Adrenal gland (tissue), 12 donors: ENCODE measurements around the gene TPRN. TPM values are rescaled to one million over a fixed set of nuclear protein-coding genes. Genes with fewer than 3 reads are reported as not detected.

ENCODE experiments used
- DNase-seq, 7 donors: peaks; one replicate each; pipeline ENCODE4 v3.0.0-alpha.2; 2019 to 2020
- H3K27ac ChIP-seq, 5 donors: fragments of 200-600 bp; sonication (generic) in 4 of 5; 1 replicate in 3 of 5; 2 replicates in 2 of 5; pipeline versions ENCODE4 v1.5.1 to v1.8.0; 2016 to 2020; ENCODE audit warnings: mild to moderate bottlenecking in 1 of 5
- H3K27me3 ChIP-seq: fragments of 200-600 bp; 2 replicates; pipeline ENCODE4 v1.8.0; 2021
- H3K36me3 ChIP-seq, 2 donors: fragments of 200-600 bp; replicated peaks in 1 of 2; 1 replicate in 1 of 2; 2 replicates in 1 of 2; pipeline versions ENCODE4 v1.5.1 to v1.8.0; 2018 to 2022
- H3K4me1 ChIP-seq, 2 donors: fragments of 200-600 bp; replicated peaks in 1 of 2; 1 replicate in 1 of 2; 2 replicates in 1 of 2; pipeline versions ENCODE4 v1.5.1 to v1.8.0; 2018 to 2021
- H3K4me3 ChIP-seq, 4 donors: fragments of 200-600 bp; sonication (generic) in 3 of 4; one replicate each; pipeline ENCODE4 v1.5.1; 2016 to 2018
- H3K9me3 ChIP-seq, 3 donors: fragments of 200-600 bp; sonication (generic) in 1 of 3; replicated peaks in 1 of 3; 1 replicate in 2 of 3; 2 replicates in 1 of 3; pipeline versions ENCODE4 v1.5.1 to v1.8.0; 2016 to 2021
- CTCF ChIP-seq, 6 experiments: fragments of 450-650 bp in 4 of 6; fragments of 200-600 bp in 2 of 6; sonication (generic) in 1 of 6; IDR thresholded peaks; 1 replicate in 5 of 6; 2 replicates in 1 of 6; pipeline versions ENCODE4 v1.5.1 to v1.8.0; 2016 to 2021; ENCODE audit warnings: antibody characterized with exemption in 6 of 6, mild to moderate bottlenecking in 2 of 6, moderate library complexity in 1 of 6
- POLR2A ChIP-seq, 2 donors: fragments of 450-650 bp; IDR thresholded peaks; one replicate each; pipeline ENCODE4 v1.6.1; 2017; ENCODE audit warnings: antibody characterized with exemption in 2 of 2, mild to moderate bottlenecking in 2 of 2, moderate library complexity in 1 of 2
- WGBS, 4 donors: extraction: QIAGEN DNeasy Blood & Tissue Kit in 2 of 4; methylation state at CpG; one replicate each; pipeline versions ENCODE4 v1.1.5 to v1.1.7; 2013 to 2017; 5-methylcytosine and 5-hydroxymethylcytosine counted together
- intact Hi-C, 2 donors: fragments of 100-400 bp; cut with DNase I; formaldehyde crosslinking; loops; one replicate each; pipeline versions ENCODE4 v1.14.1 to v1.15.0; 2022 to 2023
- polyA plus RNA-seq, 3 donors: library from polyadenylated mRNA; stranded (reverse); fragments of 200-250 nt in 2 of 3; fragments of 350-450 nt in 1 of 3; fragmentation: Illumina TruSeq in 1 of 3; extraction: RNeasy Lipid Tissue Mini Kit (QIAGEN cat#74804) in 1 of 3; gene quantifications; one replicate each; pipeline ENCODE4 v1.2.3, GENCODE V29; 2013 to 2014
- total RNA-seq, 9 donors: library from RNA; depleted of rRNA in 4 of 9; stranded (reverse); fragments of >200 nt in 4 of 9; fragments of 120-200 nt in 1 of 9; fragmentation: NEBNext Ultra II Directional in 1 of 9; extraction: Animal tissue kit (Norgen Biotek cat#: 25700) in 1 of 9; gene quantifications; one replicate each; pipeline versions ENCODE4 v1.1.0 to v1.2.4, GENCODE V29; 2013 to 2023
- donor health status: healthy with polysubstance abuse.
- donor health status: Bipolar disorder and iron deficiency.
- donor health status: DM: yes; HTN: yes; CAD: no.
- donor health status: DM: no; HTN: no; CAD: no.
- donor health status: DM: no; HTN: no; CAD: no.
- donor health status: DM: yes; HTN: yes; CAD: no.

TPRN gene
- total and polyA plus RNA-seq, 12 donors, result 1.4 to 23.5 (median 8.5) TPM

- intact Hi-C loops, result no loop called here
- WGBS, 4 donors, result 92 to 98% (median 95%) methylated on average over 10 to 17 of the region's 17 CpGs
- peaks cover 8 to 10% of the 10 kb centered on the region in 2 donors for H3K4me1 ChIP-seq
- no peaks in the 10 kb centered on the region for H3K27me3 ChIP-seq
- H3K4me3 ChIP-seq, result no peak overlapping the region
- H3K27ac ChIP-seq, result no peak overlapping the region
- DNase-seq, result no peak
- peaks cover 0 to 50% of the 10 kb centered on the region in 2 donors for H3K36me3 ChIP-seq
- H3K9me3 ChIP-seq, result no peaks in the 10 kb centered on the region
- no peak for TF ChIP-seq CTCF (IDR thresholded peaks at IDR 0.05)
Measured at GRCh38 chr9:137179761-137180160, 20.8 kb downstream of the TPRN start.

DNA sequence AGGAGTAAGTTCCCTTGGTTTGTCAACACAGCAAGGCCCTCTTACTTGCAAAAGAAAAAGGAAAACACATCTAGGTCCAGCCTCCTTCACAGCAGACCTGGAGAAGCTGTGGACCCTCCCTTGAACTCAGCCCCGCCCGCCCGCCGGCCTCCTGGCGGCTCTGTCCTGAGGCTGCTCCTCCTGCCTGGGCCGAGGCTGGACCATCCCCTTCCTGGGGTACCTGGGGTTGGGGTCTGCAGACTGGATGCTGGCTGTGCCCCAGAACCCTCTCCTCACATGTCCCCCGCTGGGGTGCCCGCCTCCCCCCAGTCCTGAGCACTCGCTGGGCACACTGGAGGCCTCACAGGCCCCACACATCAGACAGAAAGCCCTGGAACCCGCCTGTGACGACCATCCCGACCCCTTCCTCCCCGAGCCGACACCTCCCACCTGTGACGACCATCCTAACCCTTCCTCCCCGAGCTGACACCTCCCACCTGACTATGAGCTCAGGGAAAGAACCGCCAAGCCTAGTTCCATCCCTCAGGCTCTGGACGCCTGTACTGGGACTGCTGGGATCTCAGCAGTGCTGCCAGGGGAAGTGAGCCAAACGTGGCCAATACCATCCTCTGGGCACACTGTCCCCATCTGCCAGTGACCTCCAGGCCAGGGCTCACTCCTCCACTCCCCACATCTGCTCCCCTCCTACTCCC, 21.5 kb downstream of the TPRN start:
- H3K9me3 ChIP-seq, result no peaks in the 10 kb centered on the region
- no peaks in the 10 kb centered on the region for H3K27me3 ChIP-seq
- H3K4me3 ChIP-seq, result no peak overlapping the region
- peaks cover 0 to 48% of the 10 kb centered on the region in 2 donors for H3K36me3 ChIP-seq
- 89 to 93% (median 91%) methylated on average over 8 to 19 of the region's 19 CpGs for WGBS, 4 donors
- peak overlapping the region in 2 of 5 donors; percentile 70 to 81 for H3K27ac ChIP-seq
- no peak for TF ChIP-seq CTCF (IDR thresholded peaks at IDR 0.05)
- no peak for TF ChIP-seq POLR2A (IDR thresholded peaks at IDR 0.05)
- DNase-seq, result no peak
- peaks cover 8 to 10% of the 10 kb centered on the region in 2 donors for H3K4me1 ChIP-seq
- intact Hi-C loops, result no loop called here

- 69 to 85% (median 73%) methylated on average over 9 to 23 of the region's 23 CpGs for whole genome bisulfite sequencing, 4 donors
- Histone ChIP-seq H3K27ac (peak overlapping the region in 4 of 5 donors; percentile 5 to 81 (median 42)), H3K27me3 (no peaks in the 10 kb centered on the region), H3K36me3 (peaks cover 0 to 41% of the 10 kb centered on the region in 2 donors), H3K4me1 (peaks cover 8 to 10% of the 10 kb centered on the region in 2 donors), H3K4me3 (no peak overlapping the region), H3K9me3 (no peaks in the 10 kb centered on the region)
- TF ChIP-seq POLR2A (IDR thresholded peaks at IDR 0.05) (no peak), CTCF (IDR thresholded peaks at IDR 0.05) (no peak)
- DNase-seq, result peak in 6 of 7 donors; percentile 64 to 78 (median 69)
- intact Hi-C loops, result no loop called here
Measured at GRCh38 chr9:137178201-137178938, 22.2 kb downstream of the TPRN start.

GRCh38 chr9:137176302-137177182, 24.0 kb downstream of the TPRN start:
- peak in 3 of 6 experiments; percentile 19 to 34 (median 29) for TF ChIP-seq CTCF (IDR thresholded peaks at IDR 0.05)
- no peak for TF ChIP-seq POLR2A (IDR thresholded peaks at IDR 0.05)
- peaks cover 0 to 23% of the 10 kb centered on the region in 2 donors for H3K36me3 ChIP-seq
- intact Hi-C loops, result no loop called here
- H3K9me3 ChIP-seq, result no peaks in the 10 kb centered on the region
- peaks cover 9% of the 10 kb centered on the region for H3K27me3 ChIP-seq
- WGBS, 4 donors, result 53 to 70% (median 64%) methylated on average over 12 to 17 of the region's 17 CpGs
- H3K27ac ChIP-seq, result no peak overlapping the region
- DNase-seq, result no peak
- H3K4me3 ChIP-seq, result no peak overlapping the region
- H3K4me1 ChIP-seq, result peaks cover 8 to 10% of the 10 kb centered on the region in 2 donors
